AG04450 (cell line): ENCODE results near the gene SCFD2. TPM values are rescaled to one million over a fixed set of nuclear protein-coding genes. Genes with fewer than 3 reads are reported as not detected.

Source experiments
- CTCF ChIA-PET: fragments of 300-600, 350-600 bp; formaldehyde crosslinking; extraction: SDS; loops from one replicate; lab custom pipeline; 2022; ENCODE audit warnings: antibody characterized with exemption, inconsistent platforms; lab: Charles Lee
- POLR2A ChIA-PET: fragments of 350-600 bp; formaldehyde crosslinking; extraction: SDS; loops from one replicate; lab custom pipeline; 2021; ENCODE audit warnings: antibody characterized with exemption, inconsistent platforms; lab: Yijun Ruan, JAX
- DNase-seq: peaks from one replicate; pipeline ENCODE4 v3.0.0-alpha.2; 2011; ENCODE audit warnings: low read depth, low spot score
- H3K27ac ChIP-seq: one replicate; pipeline ENCODE4 v1.5.1; 2012; ENCODE audit warnings: low read depth, low read length, control low read depth
- H3K27me3 ChIP-seq: one replicate; pipeline ENCODE4 v1.6.0; 2012; ENCODE audit warnings: low read length; ENCODE audit not compliant: control insufficient read depth, insufficient read depth
- H3K4me3 ChIP-seq: 2 replicates; pipeline ENCODE4 v1.5.1; 2011; ENCODE audit warnings: mild to moderate bottlenecking, low read depth, low read length, control low read depth
- H3K9me3 ChIP-seq: 2 replicates; pipeline ENCODE4 v1.5.1; 2012; ENCODE audit warnings: low read length; ENCODE audit not compliant: control insufficient read depth, insufficient read depth
- CTCF ChIP-seq: IDR thresholded peaks from 2 replicates; pipeline ENCODE4 v1.5.1; 2011; ENCODE audit warnings: low read depth, low read length, control low read depth, inconsistent platforms
- polyA plus RNA-seq: library from polyadenylated mRNA; depleted of rRNA; stranded (reverse); fragments of >200 nt; gene quantifications from 2 replicates; pipeline ENCODE4 v1.2.3, GENCODE V29; 2011

Gene SCFD2
- polyA plus RNA-seq, 1 experiment, result 16.4 TPM

DNA sequence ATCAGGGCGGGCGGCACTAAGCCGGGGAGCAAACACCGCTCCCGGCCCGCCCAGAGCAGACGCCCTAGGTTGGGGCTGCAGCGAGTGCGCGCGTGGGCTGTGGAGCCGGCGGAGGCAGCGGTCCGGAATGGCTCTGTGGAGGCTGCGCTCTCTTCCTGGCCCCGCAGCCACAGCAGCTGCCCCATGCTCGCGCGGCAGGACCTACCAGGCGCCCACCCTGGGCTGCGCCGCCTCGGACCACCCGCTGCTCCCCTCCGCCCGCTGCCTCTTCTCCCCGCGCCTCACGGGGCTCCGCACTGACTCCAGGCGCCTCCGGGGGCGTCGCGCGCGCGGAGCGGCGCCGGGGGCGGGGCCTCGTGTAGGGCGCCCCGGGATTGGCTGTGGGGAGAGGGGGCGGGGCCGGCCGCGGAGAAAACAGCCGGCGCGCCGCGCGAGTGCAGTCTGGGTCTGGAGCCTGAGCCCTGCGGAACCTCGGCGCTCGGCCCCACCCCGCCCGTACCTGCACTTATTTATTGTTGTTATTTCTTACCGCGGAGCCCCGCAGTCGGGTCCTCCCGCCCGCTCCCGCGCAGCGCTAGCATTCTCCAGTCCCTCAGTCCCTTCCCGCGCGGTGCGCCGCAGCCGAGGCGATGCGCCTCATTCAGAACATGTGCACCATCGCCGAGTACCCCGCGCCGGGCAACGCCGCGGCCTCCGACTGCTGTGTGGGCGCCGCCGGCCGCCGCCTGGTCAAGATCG lies 503.8 kb downstream of the SCFD2 start, which contains the start of gene RASL11B:
Gene RASL11B, plus strand, starts transcription at position 439 of the 738 bp plus-strand sequence. Its CDS starts 191 bp downstream, at position 630.
- H3K27ac ChIP-seq, result no peak within 1 kb of the TSS
- peak within 1 kb of the TSS; percentile 75 for H3K4me3 ChIP-seq
- no peak for DNase-seq
- H3K27me3 ChIP-seq, result peaks cover 31% of the 10 kb centered on the region
- CTCF ChIA-PET, result interaction anchor here (0.6 to 1.1 kb wide), 2 partner anchors 121 to 631 kb away, joined by 3 read pairs; no protein-coding TSS in a partner anchor
- POLR2A ChIA-PET, result interaction anchor here (1.0 to 1.4 kb wide), 2 partner anchors 37 kb away, joined by 4 to 7 read pairs; no protein-coding TSS in a partner anchor
- H3K9me3 ChIP-seq, result peaks cover 7% of the 10 kb centered on the region; the same call in 1 of the 2 replicates
- TF ChIP-seq CTCF, result no peak

GRCh38 chr4:52861171-52861823 lies 504.6 kb downstream of the SCFD2 start:
- Histone ChIP-seq H3K27ac (no peak overlapping the region), H3K4me3 (peak overlapping the region; percentile 75), H3K9me3 (peaks cover 7% of the 10 kb centered on the region; the same call in 1 of the 2 replicates), H3K27me3 (peaks cover 31% of the 10 kb centered on the region)
- CTCF ChIA-PET, result interaction anchor here (0.6 to 1.6 kb wide), 3 partner anchors 121 to 631 kb away, joined by 3 to 5 read pairs (median 3); no protein-coding TSS in a partner anchor
- no peak for DNase-seq
- POLR2A ChIA-PET, result interaction anchor here (1.0 kb wide), 1 partner anchor 36 kb away, joined by 4 read pairs; no protein-coding TSS in a partner anchor
- no peak for TF ChIP-seq CTCF

DNA sequence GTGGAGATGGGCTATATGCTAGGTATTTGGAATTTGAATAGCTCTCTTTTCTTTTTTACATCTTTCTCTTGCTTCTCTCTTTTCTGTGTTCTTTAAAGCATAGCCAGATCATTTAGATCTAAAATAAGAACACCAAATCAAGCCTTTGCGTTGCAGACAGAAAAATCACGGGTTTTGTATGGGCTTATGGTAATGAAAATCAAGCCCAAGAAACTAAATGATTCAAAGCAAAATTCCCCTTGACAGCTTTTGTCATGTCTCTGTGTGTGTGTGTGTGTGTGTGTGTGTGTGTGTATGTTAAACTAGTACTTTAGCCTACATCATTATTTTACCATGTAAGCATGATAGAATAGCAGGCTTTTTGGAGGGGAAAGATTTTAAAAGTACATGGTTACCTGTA lies 505.5 kb downstream of the SCFD2 start:
- CTCF ChIA-PET, result interaction anchor here (1.6 kb wide), 1 partner anchor 122 kb away, joined by 5 read pairs; no protein-coding TSS in a partner anchor

DNA sequence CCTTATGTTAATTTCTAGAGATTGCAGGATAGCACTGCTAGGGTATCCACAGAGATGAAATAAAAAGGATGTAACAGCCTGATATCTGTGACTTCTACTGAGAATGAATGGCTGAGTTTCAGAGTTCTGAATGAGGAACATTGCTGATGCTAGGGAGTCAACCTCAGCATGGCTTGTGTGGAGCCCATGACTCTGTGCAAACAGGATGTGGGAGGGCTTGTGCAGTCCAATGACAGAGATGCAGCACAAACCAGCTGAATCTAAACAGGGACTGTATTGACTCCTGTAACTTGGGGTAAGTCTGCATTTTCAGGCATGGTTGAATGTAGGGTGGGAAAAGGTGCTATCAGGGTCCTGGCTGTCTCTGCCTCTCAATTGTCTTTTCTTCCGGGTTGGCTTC lies 509.1 kb downstream of the SCFD2 start:
- ChIA-PET CTCF (no interaction called here), POLR2A (no interaction called here)
- DNase-seq, result no peak
- Histone ChIP-seq H3K27me3 (peaks cover 21% of the 10 kb centered on the region), H3K27ac (no peak overlapping the region), H3K4me3 (no peak overlapping the region), H3K9me3 (peaks cover 7% of the 10 kb centered on the region; the same call in 1 of the 2 replicates)
- no peak for TF ChIP-seq CTCF

More for the DNA sequence above, 505.5 kb downstream of the SCFD2 start:
- DNase-seq, result no peak
- POLR2A ChIA-PET, result no interaction called here
- no peak for TF ChIP-seq CTCF
- Histone ChIP-seq H3K27ac (no peak overlapping the region), H3K4me3 (no peak overlapping the region), H3K27me3 (peaks cover 28% of the 10 kb centered on the region), H3K9me3 (peaks cover 7% of the 10 kb centered on the region; the same call in 1 of the 2 replicates)
